ENCODE results near the gene EIF2D. TPM values are rescaled to one million over a fixed set of nuclear protein-coding genes. Genes with fewer than 3 reads are reported as not detected.
A peak's percentile ranks its signal among the peaks of the same experiment; 100 is the strongest.
"Not testable (repeated sequence)": the region's sequence is repeated elsewhere in the genome, so short reads cannot be mapped to it uniquely, and the experiment has no call there.

The EIF2D gene
- total RNA-seq, 1 experiment from 2014 or later = 110 TPM

- Histone ChIP-seq H3K36me3 (ENCODE audit: low read depth, low read length) (peaks cover 7% of the 10 kb centered on the region), H3K27me3 (ENCODE audit: low read length) (no peaks in the 10 kb centered on the region), H2AFZ (ENCODE audit: low read length) (no peak overlapping the region), H3K27ac (ENCODE audit: low read length) (no peak overlapping the region), H3K9me2 (replicated peaks; ENCODE audit: low read length) (no peaks in the 10 kb centered on the region), H3K4me3 (ENCODE audit: low read length) (no peak overlapping the region), H3K9me3 (ENCODE audit: low read length) (no peaks in the 10 kb centered on the region), H3F3A (ENCODE audit: low read length, unreplicated experiment) (no peaks in the 10 kb centered on the region), H4K20me1 (ENCODE audit: low read length) (no peaks in the 10 kb centered on the region), H3K9ac (ENCODE audit: low read length) (no peak overlapping the region), H3K79me2 (ENCODE audit: low read length) (no peaks in the 10 kb centered on the region), H3K4me1 (ENCODE audit: insufficient read depth, low read length) (no peaks in the 10 kb centered on the region; the same call in 1 of the 2 replicates), H3K4me2 (ENCODE audit: low read length) (no peak overlapping the region)
- TF ChIP-seq EZH2 (IDR thresholded peaks at IDR 0.05; ENCODE audit: low read length, unreplicated experiment) (no peak), EZH2phosphoT487 (IDR thresholded peaks at IDR 0.05; ENCODE audit: borderline replicate concordance, low read length) (no peak), CTCF (conservative IDR thresholded peaks at IDR 0.05; ENCODE audit: low read depth, low read length) (no peak)
- BruUV-seq (replicated peaks) = no TSS peak
- intact Hi-C loops (cut with micrococcal nuclease) = no loop called here
- no peak for ATAC-seq
- POLR2A ChIA-PET (ENCODE audit: unreplicated experiment) = no interaction called here
- no peak for DNase-seq
- CTCF ChIA-PET = no interaction called here
These were observed 30.9 kb upstream of the EIF2D start for GRCh38 chr1:206643118-206643698.

- POLR2A ChIA-PET (ENCODE audit: unreplicated experiment) = not testable (repeated sequence)
These were observed 29.8 kb upstream of the EIF2D start for GRCh38 chr1:206642074-206642473.

GRCh38 chr1:206637605-206638004, 25.3 kb upstream of the EIF2D start:
- no peak overlapping the region for H3K4me3 ChIP-seq (ENCODE audit: low read length)

More at GRCh38 chr1:206642074-206642473, 29.8 kb upstream of the EIF2D start:
- H3K4me2 ChIP-seq (ENCODE audit: low read length); H3K36me3 ChIP-seq (ENCODE audit: low read depth, low read length); H3K79me2 ChIP-seq (ENCODE audit: low read length); intact Hi-C loops (cut with micrococcal nuclease); H3K4me3 ChIP-seq (ENCODE audit: low read length); H3F3A ChIP-seq (ENCODE audit: low read length, unreplicated experiment); H3K27ac ChIP-seq (ENCODE audit: low read length); H4K20me1 ChIP-seq (ENCODE audit: low read length); H3K9me3 ChIP-seq (ENCODE audit: low read length); H3K9me2 ChIP-seq (replicated peaks; ENCODE audit: low read length); BruUV-seq (replicated peaks); H3K27me3 ChIP-seq (ENCODE audit: low read length); ATAC-seq; H3K4me1 ChIP-seq (ENCODE audit: insufficient read depth, low read length); H3K9ac ChIP-seq (ENCODE audit: low read length); H2AFZ ChIP-seq (ENCODE audit: low read length); DNase-seq; CTCF ChIA-PET: not testable (repeated sequence)

More at GRCh38 chr1:206637605-206638004, 25.3 kb upstream of the EIF2D start:
- H3K9me2 ChIP-seq (replicated peaks; ENCODE audit: low read length) = no peaks in the 10 kb centered on the region
- H3K36me3 ChIP-seq (ENCODE audit: low read depth, low read length) = no peaks in the 10 kb centered on the region
- POLR2A ChIA-PET (ENCODE audit: unreplicated experiment) = interaction anchor here (0.6 kb wide), 1 partner anchor 78 kb away, joined by 10 read pairs; no protein-coding TSS in a partner anchor
- H3K79me2 ChIP-seq (ENCODE audit: low read length) = 0 out of 2 replicates have a peak, but pooled peaks cover 3% of the 10 kb centered on the region
- intact Hi-C loops (cut with micrococcal nuclease) = loop anchor here (10.0 kb wide), 1 partner anchor 417 kb away; the partner anchor contains the start of genes PFKFB2 and YOD1
- H3K4me1 ChIP-seq (ENCODE audit: insufficient read depth, low read length) = peaks cover 21% of the 10 kb centered on the region
- no peaks in the 10 kb centered on the region for H3K9me3 ChIP-seq (ENCODE audit: low read length)
- CTCF ChIA-PET = no interaction called here
- no peak overlapping the region for H3K9ac ChIP-seq (ENCODE audit: low read length)
- ATAC-seq (no peak), DNase-seq (no peak)
- H3K27me3 ChIP-seq (ENCODE audit: low read length) = no peaks in the 10 kb centered on the region
- no peaks in the 10 kb centered on the region for H4K20me1 ChIP-seq (ENCODE audit: low read length)
- BruUV-seq (replicated peaks) = no TSS peak
- no peak overlapping the region for H2AFZ ChIP-seq (ENCODE audit: low read length)
- no peaks in the 10 kb centered on the region for H3F3A ChIP-seq (ENCODE audit: low read length, unreplicated experiment)
- TF ChIP-seq EZH2 (IDR thresholded peaks at IDR 0.05; ENCODE audit: low read length, unreplicated experiment) (no peak), EZH2phosphoT487 (IDR thresholded peaks at IDR 0.05; ENCODE audit: borderline replicate concordance, low read length) (no peak), CTCF (conservative IDR thresholded peaks at IDR 0.05; ENCODE audit: low read depth, low read length) (no peak)
- H3K27ac ChIP-seq (ENCODE audit: low read length) = no peak overlapping the region
- peak overlapping the region; percentile 89 for H3K4me2 ChIP-seq (ENCODE audit: low read length)

Measured in PC-3 (cell line).